H4 (cell line): ENCODE results near the gene PACRG. TPM values are rescaled to one million over a fixed set of nuclear protein-coding genes. Genes with fewer than 3 reads are reported as not detected.

Experiments used
- DNase-seq: peaks from one replicate; pipeline ENCODE4 v3.0.0-alpha.2; 2015; ENCODE audit warnings: low spot score
- total RNA-seq: library from RNA; depleted of rRNA; stranded (reverse); fragments of >200 nt; shearing (Covaris generic); gene quantifications from 2 replicates; pipeline ENCODE4 v1.2.3, GENCODE V29; 2014

Gene PACRG
- total RNA-seq, 1 experiment from 2014 or later: not detected

- DNase-seq: no peak
These were observed 471.6 kb downstream of the PACRG start for GRCh38 chr6:163199371-163199770.

GRCh38 chr6:163200289-163200688 lies 472.5 kb downstream of the PACRG start:
- no peak for DNase-seq

GRCh38 chr6:163200694-163201093 lies 472.9 kb downstream of the PACRG start:
- DNase-seq: no peak

- DNase-seq: no peak
These were observed 474.1 kb downstream of the PACRG start for GRCh38 chr6:163201855-163202254.

GRCh38 chr6:163206196-163206595 lies 478.4 kb downstream of the PACRG start:
- no peak for DNase-seq

GRCh38 chr6:163207431-163208383 lies 479.9 kb downstream of the PACRG start:
- DNase-seq: no peak

GRCh38 chr6:163209005-163209404 lies 481.2 kb downstream of the PACRG start:
- DNase-seq: no peak

- DNase-seq: no peak
These were observed 484.3 kb downstream of the PACRG start for GRCh38 chr6:163212123-163212522.

- DNase-seq: no peak
These were observed 486.5 kb downstream of the PACRG start for GRCh38 chr6:163214259-163214658.

- DNase-seq: no peak
These were observed 490.7 kb downstream of the PACRG start for GRCh38 chr6:163218361-163218894.

- DNase-seq: no peak
These were observed 498.5 kb downstream of the PACRG start for GRCh38 chr6:163226181-163226835.

GRCh38 chr6:163226836-163227485 lies 499.2 kb downstream of the PACRG start:
- no peak for DNase-seq

- DNase-seq: no peak
These were observed 500.3 kb downstream of the PACRG start for GRCh38 chr6:163228041-163228440.

GRCh38 chr6:163229050-163229449 lies 501.3 kb downstream of the PACRG start:
- no peak for DNase-seq

- no peak for DNase-seq
These were observed 503.1 kb downstream of the PACRG start for GRCh38 chr6:163230901-163231300.

- DNase-seq: no peak
These were observed 503.7 kb downstream of the PACRG start for GRCh38 chr6:163231356-163232014.

GRCh38 chr6:163232015-163232523 lies 504.3 kb downstream of the PACRG start:
- DNase-seq: no peak

GRCh38 chr6:163232649-163233048 lies 504.9 kb downstream of the PACRG start:
- DNase-seq: no peak

- no peak for DNase-seq
These were observed 509.3 kb downstream of the PACRG start for GRCh38 chr6:163237110-163237509.

GRCh38 chr6:163239572-163240340 lies 512.0 kb downstream of the PACRG start:
- DNase-seq: no peak

GRCh38 chr6:163240556-163240955 lies 512.8 kb downstream of the PACRG start:
- no peak for DNase-seq
